HG02970 (cell line): ENCODE measurements around the gene PRRT4.

Experiments used
- ATAC-seq: cut with Tn5 transposase; IDR thresholded peaks from one replicate; pipeline ENCODE4 v1.9.1; 2021; ENCODE audit warnings: mild to moderate bottlenecking, moderate library complexity, moderate number of reproducible peaks; ENCODE audit not compliant: unreplicated experiment, low FRiP score

Gene PRRT4

DNA sequence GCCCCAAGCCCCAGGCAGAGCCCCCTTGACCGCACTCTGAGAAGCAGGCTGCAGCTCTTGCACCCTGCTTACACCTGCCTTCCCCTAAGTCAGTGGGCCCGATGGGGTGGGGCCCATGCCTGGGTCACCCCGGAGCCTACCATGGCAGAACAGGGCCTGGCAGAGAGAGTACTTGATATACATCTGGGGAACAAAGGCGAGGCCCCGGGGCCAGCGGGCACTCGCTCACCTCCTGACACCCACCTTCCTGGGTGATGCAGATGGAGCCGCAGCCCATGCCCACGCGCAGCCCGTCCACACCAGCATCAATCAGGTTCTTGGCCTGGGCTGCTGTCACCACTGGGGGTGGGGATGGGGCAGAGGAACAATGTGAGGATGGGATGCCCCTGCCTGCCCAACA is 34.9 kb upstream of the PRRT4 start:
- ATAC-seq = no peak

DNA sequence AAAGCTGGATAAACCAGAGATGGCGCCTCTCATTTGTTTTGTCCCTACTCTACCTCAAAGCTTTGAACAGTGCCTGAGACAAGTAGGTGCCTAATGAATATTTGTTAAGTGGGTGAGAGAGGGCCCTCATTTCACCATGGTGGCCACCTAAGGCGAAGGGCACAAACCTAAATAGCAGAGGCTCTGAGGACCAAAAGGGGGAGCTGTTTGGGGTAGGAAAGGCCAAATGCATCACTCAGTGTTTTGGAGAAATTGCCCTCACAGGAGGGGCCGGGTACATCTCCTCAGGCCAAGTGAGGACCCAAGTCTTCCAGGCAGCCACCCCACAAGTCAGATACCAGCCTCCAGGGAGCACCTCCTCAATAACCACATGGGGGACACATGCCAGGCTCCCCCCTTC is 34.3 kb upstream of the PRRT4 start:
- no peak for ATAC-seq

DNA sequence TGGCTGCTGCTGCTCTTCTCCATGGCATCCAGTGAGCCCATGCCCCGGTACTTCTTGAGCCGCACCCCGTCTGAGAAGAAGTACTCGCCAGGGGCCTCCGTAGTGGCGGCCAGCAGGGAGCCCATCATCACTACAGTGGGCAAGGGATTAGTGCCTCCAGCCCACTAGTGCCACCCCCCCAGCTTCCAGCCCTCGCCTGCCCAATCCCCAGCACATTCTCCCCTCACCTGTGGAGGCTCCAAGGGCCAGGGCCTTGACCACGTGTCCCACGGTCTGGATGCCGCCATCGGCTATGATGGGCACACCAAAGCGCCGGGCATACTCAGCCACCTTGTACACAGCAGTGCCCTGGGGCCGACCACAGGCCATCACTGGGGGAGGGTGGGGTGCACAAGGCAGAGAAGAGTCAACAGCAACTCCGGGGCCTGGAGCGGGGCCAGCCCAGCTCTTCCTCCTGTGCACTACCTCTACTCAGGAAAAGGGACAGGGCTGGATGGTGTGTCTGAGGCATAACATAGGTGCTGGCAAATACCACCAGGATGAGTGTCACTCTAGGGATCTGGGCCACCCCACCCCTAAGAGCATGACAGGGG is 33.5 kb upstream of the PRRT4 start:
- no peak for ATAC-seq

DNA sequence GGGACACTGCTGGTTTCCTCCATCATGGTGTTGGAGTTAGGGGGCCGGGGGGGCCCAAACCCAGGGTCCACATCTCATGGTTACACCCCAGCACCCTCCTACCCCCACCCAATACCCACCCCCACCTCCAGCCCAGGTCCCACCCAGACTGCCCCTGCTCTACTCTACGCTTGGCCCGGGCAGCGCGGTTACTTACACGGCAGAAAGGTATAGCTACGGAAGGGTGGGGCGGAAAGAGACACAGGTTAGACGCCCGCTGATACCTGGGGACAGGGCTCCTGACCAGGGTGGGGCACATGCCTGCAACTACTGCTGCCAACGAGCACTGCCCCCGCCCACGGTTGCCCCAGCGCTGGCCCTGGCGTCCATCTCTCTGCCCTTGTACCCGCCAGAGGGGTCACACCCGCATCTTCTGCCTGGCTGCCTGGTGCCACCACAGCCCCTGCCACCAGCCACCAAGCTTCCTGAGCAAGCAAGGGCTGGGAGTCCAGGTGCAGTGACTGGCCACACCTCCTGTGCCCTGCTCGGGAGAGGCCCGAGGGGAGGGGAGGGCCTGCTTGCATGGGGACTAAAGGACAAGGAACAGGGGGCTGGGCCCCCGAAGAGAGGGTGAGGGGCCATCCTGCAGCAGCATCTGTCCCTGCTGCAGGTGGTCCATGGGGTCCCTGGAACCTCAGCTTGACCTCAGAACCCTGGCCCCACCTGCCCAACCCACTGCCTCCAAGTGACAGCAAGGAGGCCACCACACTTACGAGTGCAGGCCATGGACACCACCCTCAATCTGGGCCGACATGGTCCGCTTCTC is 32.2 kb upstream of the PRRT4 start:
- no peak for ATAC-seq

DNA sequence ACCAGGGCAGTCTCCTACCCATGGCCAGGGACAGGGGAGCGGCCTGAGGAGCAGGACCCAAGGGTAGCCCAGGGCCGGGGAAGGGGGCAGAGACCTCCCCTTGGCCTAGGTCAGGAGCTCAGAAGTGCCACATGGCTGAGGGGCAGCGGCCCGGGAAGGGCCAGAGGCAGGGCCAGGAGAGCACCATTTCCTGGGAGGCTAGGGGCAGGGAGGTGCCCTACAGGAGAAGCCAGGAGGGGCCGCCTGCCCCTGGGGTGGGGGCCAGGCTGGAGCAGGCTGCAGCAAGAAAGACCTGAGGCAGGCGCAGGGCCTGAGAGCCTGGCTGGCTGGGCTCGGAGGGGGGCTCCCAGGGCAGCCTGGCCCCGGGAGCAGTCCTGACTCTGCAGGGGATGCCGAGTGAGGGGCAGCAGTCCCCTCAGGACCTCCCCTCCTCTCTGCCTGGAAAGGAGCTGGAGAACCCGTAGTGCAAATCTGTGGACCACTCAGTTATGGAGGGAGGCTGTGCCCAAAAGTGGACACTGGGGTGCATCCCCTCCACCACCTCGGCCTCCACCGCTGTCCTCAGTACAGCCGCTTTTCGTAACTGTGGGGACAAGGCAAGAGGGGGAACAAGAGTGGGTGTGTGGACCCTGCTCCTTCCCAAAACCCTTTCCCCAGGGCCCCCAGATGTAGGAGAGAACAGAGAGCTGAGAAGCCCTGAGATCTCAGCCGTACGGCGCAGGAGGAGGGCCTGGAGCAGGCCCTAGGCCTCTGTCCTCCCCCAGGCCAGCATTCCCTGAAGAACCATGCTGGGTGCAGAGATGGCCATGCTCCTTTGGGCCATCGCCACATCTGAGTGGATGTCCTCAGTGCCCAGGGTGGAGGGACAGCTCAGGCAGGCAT is 31.2 kb upstream of the PRRT4 start:
- no peak for ATAC-seq

DNA sequence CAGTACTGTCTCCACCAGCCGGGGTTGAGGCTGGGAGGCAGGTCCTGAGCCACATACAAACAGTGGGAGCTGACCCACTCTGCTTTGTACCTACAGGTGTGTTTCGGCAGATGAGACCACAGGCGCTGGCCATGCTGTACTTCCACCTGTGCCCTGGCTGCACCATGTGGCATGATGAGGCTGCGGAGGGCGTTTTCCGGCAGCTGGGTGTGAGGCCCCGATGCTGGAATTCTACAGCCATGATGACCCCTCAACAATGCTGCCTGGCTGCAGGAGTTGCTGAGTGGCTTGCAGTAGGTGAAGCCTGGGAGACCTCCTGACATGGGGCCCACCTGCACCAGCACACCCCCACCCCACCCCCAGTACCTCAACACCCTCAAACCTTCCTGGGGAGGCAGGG is 30.3 kb upstream of the PRRT4 start:
- no peak for ATAC-seq

DNA sequence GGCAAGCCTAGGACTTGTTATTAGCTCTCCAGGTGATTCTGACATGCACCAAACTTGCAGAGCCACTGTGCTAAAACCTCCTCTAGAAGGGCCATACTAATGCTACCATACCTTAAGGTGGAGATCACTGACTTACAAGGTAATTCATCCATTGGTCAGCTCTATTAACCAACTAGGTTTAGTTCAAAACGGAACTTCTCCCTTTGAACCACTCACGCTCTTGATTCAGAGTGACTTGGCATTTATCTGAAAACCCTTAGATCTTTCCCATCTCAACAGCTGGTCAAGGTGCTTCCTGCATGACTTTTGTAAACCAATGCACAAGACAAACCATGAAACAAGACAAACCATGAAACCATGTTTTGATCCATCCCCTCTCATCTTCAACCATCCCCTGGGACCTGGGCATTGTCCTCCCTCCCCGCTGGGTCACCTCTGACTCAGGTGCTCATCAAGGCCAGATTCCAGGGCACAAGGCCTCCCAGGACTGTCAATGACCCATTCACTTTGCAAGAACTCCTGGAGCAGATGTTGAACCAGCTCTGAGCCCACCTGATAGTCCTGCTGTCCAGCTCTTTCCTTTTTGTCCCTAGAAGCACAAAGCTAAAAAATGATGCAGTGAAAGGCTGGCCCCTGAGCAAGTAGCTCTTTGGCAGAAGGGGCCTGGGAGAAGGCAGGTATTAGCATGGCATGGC is 29.5 kb upstream of the PRRT4 start:
- ATAC-seq = no peak

DNA sequence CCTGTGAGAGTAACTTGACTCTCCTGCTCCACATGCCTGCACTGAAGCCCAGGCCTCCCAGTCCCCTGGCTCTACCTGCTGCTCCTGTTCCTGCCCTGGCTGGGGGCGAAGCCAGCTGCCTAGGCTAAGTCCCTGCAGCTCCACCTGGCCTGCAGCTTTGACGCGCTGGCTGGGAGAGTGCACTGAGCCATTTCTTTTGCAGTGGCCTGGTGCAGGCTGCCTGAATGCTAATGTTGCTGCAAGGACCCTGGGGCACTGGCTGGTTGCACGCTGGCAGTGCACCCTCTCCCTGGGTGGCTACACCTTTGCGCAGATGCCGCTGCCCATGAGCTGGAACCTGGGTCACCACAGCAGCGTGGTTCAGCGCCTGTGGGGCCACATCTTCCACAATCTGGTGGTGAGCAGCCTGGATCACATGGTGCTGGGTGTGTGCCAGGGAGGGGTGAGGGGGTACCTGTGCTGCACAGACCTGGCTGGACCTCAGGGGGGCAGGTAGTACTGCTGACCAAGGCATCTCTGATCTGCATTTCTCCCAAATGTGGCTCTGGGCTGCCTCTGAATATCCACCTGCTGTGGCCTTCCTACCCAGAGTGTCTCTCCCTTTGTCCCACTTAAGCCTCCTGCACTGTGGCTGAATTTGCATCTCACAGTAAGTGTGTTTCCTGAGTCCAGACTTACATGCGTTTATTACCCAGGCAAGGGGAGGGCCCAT is 28.3 kb upstream of the PRRT4 start:
- ATAC-seq = no peak

DNA sequence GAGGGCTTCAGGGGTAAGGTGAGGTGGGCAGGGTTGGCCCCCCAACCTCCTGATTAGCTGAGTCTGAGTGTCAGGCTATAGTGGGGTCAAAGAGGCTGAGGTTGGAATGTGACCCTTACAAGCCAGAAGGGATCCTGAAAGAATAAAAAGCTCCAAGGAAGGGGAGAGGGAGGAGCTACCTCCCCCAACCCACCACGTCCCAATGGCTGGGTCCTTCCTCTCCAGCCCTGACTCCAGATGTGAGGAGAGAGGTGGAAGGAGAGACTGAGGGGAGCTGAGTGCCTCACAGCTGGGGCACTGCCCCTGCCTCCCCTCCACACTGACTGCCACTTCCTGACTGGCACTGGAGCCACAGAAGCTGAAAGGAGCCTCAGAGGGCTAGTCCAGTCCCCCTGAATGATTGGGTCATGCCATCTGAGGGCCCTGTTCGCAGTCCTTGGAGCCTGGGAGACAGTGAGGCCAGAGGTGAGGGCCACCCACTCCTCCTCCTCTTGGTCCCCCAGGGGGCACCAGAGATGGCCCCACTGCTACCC is 27.7 kb upstream of the PRRT4 start:
- ATAC-seq = no peak

DNA sequence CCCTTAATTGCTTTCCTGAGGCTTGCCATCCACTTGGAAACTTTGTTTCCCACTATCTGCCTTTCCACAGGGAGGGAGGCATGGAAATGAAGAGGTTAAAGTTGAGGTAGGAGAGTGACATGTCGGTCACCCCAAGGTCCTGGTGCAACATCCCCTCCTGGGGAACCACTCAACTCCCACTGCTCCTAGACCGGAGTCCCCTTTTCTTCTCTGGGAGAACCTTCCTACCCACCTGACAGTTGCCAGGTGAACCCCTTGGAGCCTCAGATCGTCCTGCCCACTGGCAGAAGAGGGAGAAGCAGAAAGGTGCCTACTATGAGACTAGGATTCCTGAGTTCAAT is 26.6 kb upstream of the PRRT4 start:
- ATAC-seq = no peak

DNA sequence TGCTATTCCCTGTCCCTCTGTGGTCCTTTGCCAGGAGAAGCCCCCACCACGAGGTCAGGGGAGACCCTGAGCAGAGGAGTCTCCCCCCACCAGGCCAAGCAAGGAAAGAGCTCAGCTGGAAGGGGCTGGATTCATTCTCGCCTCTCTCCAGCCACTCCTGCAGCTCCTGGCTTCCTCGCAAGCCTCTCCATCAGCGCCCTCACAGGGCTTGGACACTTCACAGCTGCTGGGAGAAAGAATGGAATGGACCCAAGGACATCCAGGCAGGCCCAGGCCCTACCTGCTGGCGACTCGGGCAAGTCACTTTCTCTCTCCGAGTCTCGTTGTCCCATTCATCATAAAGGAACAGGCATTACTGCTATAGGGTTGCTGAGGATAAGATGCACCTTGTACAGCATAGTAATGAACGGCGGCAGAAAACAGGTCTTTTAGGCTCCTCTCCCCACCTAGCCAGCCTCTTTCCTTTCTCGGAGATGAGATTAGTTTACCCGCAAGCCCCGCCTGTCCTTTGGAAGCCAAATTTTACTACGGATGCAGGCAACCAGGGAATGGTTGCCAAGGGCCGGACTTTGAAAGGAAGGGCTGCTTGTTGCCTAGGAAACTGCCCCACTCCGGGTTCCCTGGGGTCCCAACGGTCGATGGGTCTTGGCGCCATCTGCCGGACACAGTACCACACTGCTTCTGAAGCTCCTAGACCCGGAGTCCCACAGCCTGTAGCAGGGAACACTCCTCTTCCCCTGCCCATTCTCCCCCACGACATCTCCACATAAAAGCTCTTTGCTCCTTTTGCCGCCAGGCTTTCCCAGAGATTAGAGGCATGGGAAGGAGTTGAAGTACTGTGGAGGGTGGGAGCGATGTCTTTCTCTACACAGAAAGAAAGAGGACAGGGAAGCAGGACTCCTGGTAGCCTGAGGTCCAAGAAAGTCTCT is 26.0 kb upstream of the PRRT4 start:
- peak; percentile 57 for ATAC-seq

DNA sequence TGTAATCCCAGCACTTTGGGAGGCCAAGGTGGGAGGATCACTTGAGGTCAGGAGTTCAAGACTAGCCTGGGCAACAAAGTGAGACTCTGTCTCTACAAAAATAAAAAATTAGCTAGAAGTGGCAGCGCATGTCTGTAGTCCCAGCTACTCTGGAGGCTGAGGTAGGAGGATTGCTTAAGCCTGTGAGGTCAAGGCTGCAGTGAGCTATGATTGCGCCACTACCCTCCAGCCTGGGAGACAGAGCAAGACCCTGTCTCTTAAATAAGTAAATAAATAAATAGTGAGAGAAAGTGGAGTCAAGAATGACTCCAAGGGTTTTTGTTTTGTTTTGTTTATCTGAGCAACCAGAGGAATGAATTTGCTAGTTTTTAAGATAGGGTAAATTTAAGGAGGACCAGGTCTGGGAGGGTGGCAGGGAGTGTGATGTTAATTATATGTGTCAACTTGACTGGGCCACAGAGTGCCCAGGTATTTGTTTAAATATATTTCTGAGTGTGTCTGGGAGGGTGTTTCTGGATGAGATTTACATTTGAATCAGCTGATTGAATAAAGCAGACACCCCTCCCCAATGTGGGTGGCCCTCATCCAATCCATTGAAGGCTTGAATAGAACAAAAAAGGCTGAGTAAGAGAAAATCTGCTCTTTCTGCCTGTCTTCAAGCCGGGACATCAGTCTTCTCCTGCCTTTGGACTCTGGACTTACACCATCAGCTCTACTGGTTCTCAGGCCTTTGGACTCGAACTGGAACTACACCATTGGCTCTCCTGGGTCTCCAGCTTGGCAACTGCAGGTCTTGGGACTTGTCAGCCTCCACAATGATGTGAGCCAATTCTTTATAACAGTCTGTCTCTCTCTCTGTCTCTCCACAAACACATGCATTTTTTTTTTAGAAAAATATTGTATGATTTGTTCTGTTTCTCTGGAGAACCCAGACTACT is 24.8 kb upstream of the PRRT4 start:
- ATAC-seq = no peak

DNA sequence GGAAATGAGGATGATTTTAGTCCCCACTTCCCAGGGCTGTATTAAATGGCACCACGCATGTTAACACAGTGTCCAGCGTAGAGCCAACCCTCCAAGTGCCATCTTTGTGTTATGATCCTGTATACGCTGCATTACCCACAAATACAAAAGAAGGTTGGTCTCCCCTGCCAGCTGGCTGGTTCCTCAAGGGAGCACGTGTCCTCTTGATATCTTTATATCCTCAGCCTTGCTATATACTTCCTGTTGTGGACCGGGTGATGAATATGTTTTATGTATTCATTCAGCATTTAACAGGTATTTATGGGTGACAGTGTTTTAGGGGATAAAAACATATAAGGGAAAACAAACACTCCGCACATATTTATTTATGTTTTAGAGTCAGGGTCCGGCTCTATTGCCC is 23.2 kb upstream of the PRRT4 start:
- no peak for ATAC-seq

DNA sequence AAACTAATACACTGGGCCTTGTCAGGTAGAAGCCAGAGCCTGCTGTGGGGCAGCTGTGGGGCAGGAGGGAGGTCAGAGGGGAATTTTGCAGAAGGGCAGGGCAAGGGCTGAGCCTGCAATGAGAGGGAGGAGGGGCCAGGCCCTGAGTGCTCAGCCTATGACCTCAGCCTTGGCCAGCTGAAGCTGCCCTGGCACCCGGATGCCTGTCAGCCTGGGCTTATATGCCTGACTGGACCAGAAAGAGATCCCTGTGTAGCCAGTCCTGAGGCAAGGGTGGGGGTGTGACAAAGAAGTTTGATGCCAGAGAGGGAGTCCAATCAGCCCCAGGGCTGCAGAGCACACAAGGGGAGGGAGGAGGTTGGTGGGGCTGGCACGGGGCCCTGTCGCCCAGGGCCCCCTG is 22.3 kb upstream of the PRRT4 start:
- ATAC-seq = no peak

DNA sequence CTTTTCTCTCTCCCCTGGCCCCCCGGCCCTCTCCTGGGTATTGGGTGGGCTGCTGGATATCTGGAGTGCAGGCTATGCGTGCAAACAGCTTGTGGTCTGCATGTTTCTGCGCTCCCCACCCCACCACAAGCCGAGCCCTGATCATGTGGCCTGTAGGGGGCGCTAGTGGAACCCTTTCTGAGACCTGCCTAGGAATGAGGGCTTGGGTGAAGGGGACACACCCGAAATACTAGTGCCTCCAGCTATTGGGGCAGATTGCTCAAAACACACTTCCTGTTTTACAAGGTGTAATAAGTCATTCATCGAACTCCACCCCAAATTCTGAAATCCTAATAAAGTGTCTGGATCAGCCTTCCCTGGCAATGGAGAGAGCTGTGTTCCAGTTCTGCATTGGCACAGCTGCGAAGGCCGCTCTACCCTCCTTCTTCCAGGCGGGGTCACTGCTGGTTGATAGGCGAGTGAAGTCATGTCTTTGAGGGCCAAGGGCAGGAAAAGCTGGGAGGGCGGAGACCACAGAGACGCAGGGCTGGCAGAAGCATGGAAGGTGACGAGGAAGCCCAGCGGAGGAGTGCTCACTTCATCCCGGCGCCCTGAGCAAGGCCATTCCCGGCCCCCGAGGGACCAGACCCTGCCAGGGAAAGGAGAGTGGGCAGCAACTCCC is 19.8 kb upstream of the PRRT4 start:
- ATAC-seq = no peak

DNA sequence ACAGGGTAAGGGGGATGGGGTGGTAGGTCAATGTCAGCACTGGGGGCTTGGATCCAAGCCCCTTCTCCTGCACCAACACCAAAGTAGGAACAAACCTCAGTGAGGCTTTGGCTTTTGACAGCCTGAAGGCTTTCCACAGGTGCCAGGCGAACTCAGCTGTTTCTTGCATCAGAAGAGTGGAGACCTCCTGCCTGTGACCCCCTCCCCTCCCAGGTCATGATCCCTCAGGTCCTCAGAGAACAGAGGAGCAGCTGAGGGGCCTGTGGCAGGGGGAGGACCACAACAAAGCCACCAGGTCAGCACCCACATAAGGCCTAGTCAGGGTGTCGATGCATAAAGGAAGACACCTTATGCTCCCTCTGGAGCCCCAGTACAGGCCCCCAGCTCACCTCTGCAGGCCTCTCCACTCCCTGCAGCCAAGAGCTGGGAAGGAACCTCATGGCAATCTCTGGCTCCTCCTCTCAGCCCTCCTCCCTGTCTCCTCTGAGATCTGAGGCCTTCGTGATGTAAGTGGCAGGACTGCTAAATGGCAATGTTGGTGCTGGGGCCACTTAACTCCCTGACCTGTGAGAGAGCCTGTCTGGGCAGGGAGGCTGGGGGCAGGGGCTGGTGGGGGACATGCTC is 19.1 kb upstream of the PRRT4 start:
- no peak for ATAC-seq

DNA sequence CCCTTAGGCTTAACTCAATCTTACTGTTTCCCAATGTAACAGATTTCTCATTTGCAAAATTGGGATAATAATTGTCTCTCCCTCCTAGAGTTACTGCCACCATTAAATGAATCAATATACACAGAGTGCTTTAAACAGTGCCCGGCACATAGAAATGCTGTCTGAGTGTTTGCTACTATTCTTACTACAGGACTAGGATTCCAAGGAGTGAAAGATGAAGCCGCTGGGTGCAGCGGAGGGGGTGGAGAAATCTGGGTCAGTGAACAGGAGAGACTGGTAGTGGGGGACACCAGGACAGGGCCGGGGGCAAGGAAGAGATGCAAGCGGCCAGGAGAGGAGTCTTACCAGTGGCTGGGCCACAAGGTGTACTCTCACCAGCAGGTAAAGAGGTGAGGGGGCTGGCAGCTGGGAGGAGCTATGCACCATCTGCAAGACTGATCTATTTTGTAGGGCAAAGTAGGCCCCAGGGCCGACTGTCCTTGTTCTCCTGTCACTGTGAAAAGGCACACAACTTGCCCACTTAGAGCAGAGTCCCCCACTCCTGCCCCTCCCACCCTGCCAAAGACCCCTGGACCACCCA is 18.5 kb upstream of the PRRT4 start:
- ATAC-seq = no peak
